Measurements from ENCODE around the gene LRGUK. TPM values are rescaled to one million over a fixed set of nuclear protein-coding genes. Genes with fewer than 3 reads are reported as not detected.

Gene LRGUK
- total RNA-seq, 1 donor from 2014 or later = 0.05 TPM

GRCh38 chr7:134101716-134102115, 25.4 kb upstream of the LRGUK start:
- no peak overlapping the region for H3K27ac Mint-ChIP-seq
- no peak for DNase-seq (ENCODE audit: low spot score)
- H3K4me1 Mint-ChIP-seq (ENCODE audit: low read depth) = no peaks in the 10 kb centered on the region
- intact Hi-C loops (cut with micrococcal nuclease) = no loop called here
- H3K4me3 Mint-ChIP-seq = no peak overlapping the region
- no peaks in the 10 kb centered on the region for H3K9me3 Mint-ChIP-seq
- no peaks in the 10 kb centered on the region for H3K27me3 Mint-ChIP-seq (ENCODE audit: insufficient read depth)
- H3K36me3 Mint-ChIP-seq (ENCODE audit: low read depth) = no peaks in the 10 kb centered on the region

GRCh38 chr7:134104166-134104565, 23.0 kb upstream of the LRGUK start:
- Mint-ChIP-seq H3K36me3 (ENCODE audit: low read depth) (no peaks in the 10 kb centered on the region), H3K4me1 (ENCODE audit: low read depth) (no peaks in the 10 kb centered on the region), H3K4me3 (no peak overlapping the region), H3K27ac (no peak overlapping the region), H3K9me3 (no peaks in the 10 kb centered on the region), H3K27me3 (ENCODE audit: insufficient read depth) (no peaks in the 10 kb centered on the region)
- intact Hi-C loops (cut with micrococcal nuclease) = loop anchor here (1.0 kb wide), 1 partner anchor 23 kb away; the partner anchor contains the start of gene LRGUK
- no peak for DNase-seq (ENCODE audit: low spot score)

GRCh38 chr7:134105841-134106240, 21.3 kb upstream of the LRGUK start:
- no peaks in the 10 kb centered on the region for H3K36me3 Mint-ChIP-seq (ENCODE audit: low read depth)
- H3K4me1 Mint-ChIP-seq (ENCODE audit: low read depth) = no peaks in the 10 kb centered on the region

GRCh38 chr7:134108802-134109201, 18.3 kb upstream of the LRGUK start:
- DNase-seq (ENCODE audit: low spot score) = no peak
- Mint-ChIP-seq H3K36me3 (ENCODE audit: low read depth) (no peaks in the 10 kb centered on the region), H3K4me3 (no peak overlapping the region), H3K27me3 (ENCODE audit: insufficient read depth) (no peaks in the 10 kb centered on the region), H3K4me1 (ENCODE audit: low read depth) (no peaks in the 10 kb centered on the region), H3K27ac (no peak overlapping the region), H3K9me3 (no peaks in the 10 kb centered on the region)
- intact Hi-C loops (cut with micrococcal nuclease) = no loop called here

More at GRCh38 chr7:134105841-134106240, 21.3 kb upstream of the LRGUK start:
- no peaks in the 10 kb centered on the region for H3K9me3 Mint-ChIP-seq
- H3K27me3 Mint-ChIP-seq (ENCODE audit: insufficient read depth) = no peaks in the 10 kb centered on the region
- intact Hi-C loops (cut with micrococcal nuclease) = no loop called here
- H3K4me3 Mint-ChIP-seq = no peak overlapping the region
- H3K27ac Mint-ChIP-seq = no peak overlapping the region
- no peak for DNase-seq (ENCODE audit: low spot score)

- intact Hi-C loops (cut with micrococcal nuclease) = no loop called here
These were observed 13.5 kb upstream of the LRGUK start for GRCh38 chr7:134113655-134114054.

GRCh38 chr7:134114992-134115391, 12.1 kb upstream of the LRGUK start:
- no peaks in the 10 kb centered on the region for H3K36me3 Mint-ChIP-seq (ENCODE audit: low read depth)
- no peaks in the 10 kb centered on the region for H3K9me3 Mint-ChIP-seq
- DNase-seq (ENCODE audit: low spot score) = no peak
- H3K27ac Mint-ChIP-seq = no peak overlapping the region
- intact Hi-C loops (cut with micrococcal nuclease) = no loop called here
- no peaks in the 10 kb centered on the region for H3K27me3 Mint-ChIP-seq (ENCODE audit: insufficient read depth)
- H3K4me1 Mint-ChIP-seq (ENCODE audit: low read depth) = no peaks in the 10 kb centered on the region
- H3K4me3 Mint-ChIP-seq = no peak overlapping the region

More at GRCh38 chr7:134113655-134114054, 13.5 kb upstream of the LRGUK start:
- no peaks in the 10 kb centered on the region for H3K4me1 Mint-ChIP-seq (ENCODE audit: low read depth)
- DNase-seq (ENCODE audit: low spot score) = no peak
- no peaks in the 10 kb centered on the region for H3K27me3 Mint-ChIP-seq (ENCODE audit: insufficient read depth)
- H3K36me3 Mint-ChIP-seq (ENCODE audit: low read depth) = no peaks in the 10 kb centered on the region
- no peak overlapping the region for H3K27ac Mint-ChIP-seq
- no peak overlapping the region for H3K4me3 Mint-ChIP-seq
- no peaks in the 10 kb centered on the region for H3K9me3 Mint-ChIP-seq

- H3K4me1 Mint-ChIP-seq (ENCODE audit: low read depth) = no peaks in the 10 kb centered on the region
- no peaks in the 10 kb centered on the region for H3K9me3 Mint-ChIP-seq
- peaks cover 8% of the 10 kb centered on the region for H3K27me3 Mint-ChIP-seq (ENCODE audit: insufficient read depth)
- no peak overlapping the region for H3K27ac Mint-ChIP-seq
- intact Hi-C loops (cut with micrococcal nuclease) = no loop called here
- no peak for DNase-seq (ENCODE audit: low spot score)
- H3K4me3 Mint-ChIP-seq = no peak overlapping the region
- no peaks in the 10 kb centered on the region for H3K36me3 Mint-ChIP-seq (ENCODE audit: low read depth)
These were observed 6.7 kb upstream of the LRGUK start for GRCh38 chr7:134120405-134120804.

GRCh38 chr7:134121632-134122139, 5.5 kb upstream of the LRGUK start:
- H3K27me3 Mint-ChIP-seq (ENCODE audit: insufficient read depth) = peaks cover 8% of the 10 kb centered on the region
- H3K27ac Mint-ChIP-seq = no peak overlapping the region
- DNase-seq (ENCODE audit: low spot score) = no peak
- no peaks in the 10 kb centered on the region for H3K36me3 Mint-ChIP-seq (ENCODE audit: low read depth)
- no peak overlapping the region for H3K4me3 Mint-ChIP-seq
- H3K4me1 Mint-ChIP-seq (ENCODE audit: low read depth) = peaks cover under 1% of the 10 kb centered on the region
- H3K9me3 Mint-ChIP-seq = no peaks in the 10 kb centered on the region
- intact Hi-C loops (cut with micrococcal nuclease) = no loop called here

GRCh38 chr7:134122980-134123379, 4.2 kb upstream of the LRGUK start:
- Mint-ChIP-seq H3K4me1 (ENCODE audit: low read depth) (peaks cover 12% of the 10 kb centered on the region), H3K27ac (no peak overlapping the region), H3K36me3 (ENCODE audit: low read depth) (no peaks in the 10 kb centered on the region), H3K4me3 (no peak overlapping the region), H3K27me3 (ENCODE audit: insufficient read depth) (peaks cover 14% of the 10 kb centered on the region), H3K9me3 (no peaks in the 10 kb centered on the region)
- DNase-seq (ENCODE audit: low spot score) = no peak
- intact Hi-C loops (cut with micrococcal nuclease) = no loop called here

- no peak for DNase-seq (ENCODE audit: low spot score)
- peak overlapping the region; percentile 88 for H3K4me3 Mint-ChIP-seq
- H3K27me3 Mint-ChIP-seq (ENCODE audit: insufficient read depth) = peaks cover 17% of the 10 kb centered on the region
- no peaks in the 10 kb centered on the region for H3K36me3 Mint-ChIP-seq (ENCODE audit: low read depth)
- no peak overlapping the region for H3K27ac Mint-ChIP-seq
- intact Hi-C loops (cut with micrococcal nuclease) = loop anchor here (2.0 kb wide), 2 partner anchors 521 to 1431 kb away; partner anchors contain the start of genes BPGM and NUP205
- no peaks in the 10 kb centered on the region for H3K9me3 Mint-ChIP-seq
- peaks cover 14% of the 10 kb centered on the region for H3K4me1 Mint-ChIP-seq (ENCODE audit: low read depth)
These were observed 994 bp upstream of the LRGUK start for GRCh38 chr7:134126146-134126545.

GRCh38 chr7:134126596-134126965, 559 bp upstream of the LRGUK start:
- no peaks in the 10 kb centered on the region for H3K9me3 Mint-ChIP-seq
- no peak overlapping the region for H3K27ac Mint-ChIP-seq
- H3K4me3 Mint-ChIP-seq = peak overlapping the region; percentile 88
- no peaks in the 10 kb centered on the region for H3K36me3 Mint-ChIP-seq (ENCODE audit: low read depth)
- DNase-seq (ENCODE audit: low spot score) = no peak
- H3K4me1 Mint-ChIP-seq (ENCODE audit: low read depth) = peaks cover 14% of the 10 kb centered on the region
- intact Hi-C loops (cut with micrococcal nuclease) = loop anchor here (2.0 kb wide), 2 partner anchors 520 to 1430 kb away; partner anchors contain the start of genes BPGM and NUP205
- H3K27me3 Mint-ChIP-seq (ENCODE audit: insufficient read depth) = peaks cover 17% of the 10 kb centered on the region

- H3K9me3 Mint-ChIP-seq = no peaks in the 10 kb centered on the region
- DNase-seq (ENCODE audit: low spot score) = no peak
- intact Hi-C loops (cut with micrococcal nuclease) = no loop called here
- H3K36me3 Mint-ChIP-seq (ENCODE audit: low read depth) = no peaks in the 10 kb centered on the region
- peak overlapping the region; percentile 88 for H3K4me3 Mint-ChIP-seq
- peaks cover 14% of the 10 kb centered on the region for H3K4me1 Mint-ChIP-seq (ENCODE audit: low read depth)
- H3K27ac Mint-ChIP-seq = no peak overlapping the region
- H3K27me3 Mint-ChIP-seq (ENCODE audit: insufficient read depth) = peaks cover 14% of the 10 kb centered on the region
These were observed 1.7 kb downstream of the LRGUK start for GRCh38 chr7:134128829-134129228.

- H3K4me1 Mint-ChIP-seq (ENCODE audit: low read depth) = peaks cover 14% of the 10 kb centered on the region
- DNase-seq (ENCODE audit: low spot score) = no peak
- intact Hi-C loops (cut with micrococcal nuclease) = loop anchor here (10.0 kb wide), 1 partner anchor 275 kb away; no protein-coding TSS in a partner anchor
These were observed 2.9 kb downstream of the LRGUK start for GRCh38 chr7:134129856-134130523.

More at GRCh38 chr7:134129856-134130523, 2.9 kb downstream of the LRGUK start:
- H3K4me3 Mint-ChIP-seq = no peak overlapping the region
- H3K27me3 Mint-ChIP-seq (ENCODE audit: insufficient read depth) = peaks cover 12% of the 10 kb centered on the region
- no peak overlapping the region for H3K27ac Mint-ChIP-seq
- H3K9me3 Mint-ChIP-seq = no peaks in the 10 kb centered on the region
- H3K36me3 Mint-ChIP-seq (ENCODE audit: low read depth) = no peaks in the 10 kb centered on the region

Measured in activated T-helper 1 cell treated with anti-CD3 and anti-CD28 coated beads, Interleukin-12 subunit alpha, Interleukin-12 subunit beta, Interleukin-2, Interleukin-4 antibody, amounts not matched to agents 30 ng/mL and 10 ng/mL and 1 ng/mL, durations not matched to agents 14 hours and 24 hours and 36 hours (primary cell).